Measurements from ENCODE around the gene PSPN. TPM values are rescaled to one million over a fixed set of nuclear protein-coding genes. Genes with fewer than 3 reads are reported as not detected.
A peak's percentile ranks its signal among the peaks of the same experiment; 100 is the strongest.

Gene PSPN
- total and polyA plus RNA-seq, 9 of the 15 experiments (the other 6 are each of a cell fraction or from before 2014, with no cell fraction given) = 0.21 to 1.1 (median 0.58) TPM

GRCh38 chr19:6414793-6415590 lies 39.3 kb upstream of the PSPN start:
- H4K20me1 ChIP-seq (replicated peaks; ENCODE audit: control insufficient read depth, insufficient read depth, low read length) = peaks cover 16% of the 10 kb centered on the region; the same call in 1 of the 2 replicates
- H3K36me3 ChIP-seq (ENCODE audit: control insufficient read depth, insufficient read depth, low read length) = peaks cover 66% of the 10 kb centered on the region; the same call in 2 of the 3 replicates
- no peaks in the 10 kb centered on the region for H3K9me1 ChIP-seq (ENCODE audit: control insufficient read depth, insufficient read depth, low read length)
- FAIRE-seq = no peak
- H3K79me2 ChIP-seq (ENCODE audit: control insufficient read depth, insufficient read depth, low read length) = peaks cover 13% of the 10 kb centered on the region
- no peak overlapping the region for H2AFZ ChIP-seq (ENCODE audit: low read depth, low read length)
- POLR2A ChIA-PET = interaction anchor here (0.6 to 1.0 kb wide), 4 partner anchors 8 to 157 kb away, joined by 3 to 4 read pairs (median 4); partner anchors contain the start of genes ALKBH7 and KHSRP
- no TSS peak for BruUV-seq (replicated peaks)
- 92% methylated on average over 28 of the region's 47 CpGs for WGBS (ENCODE audit: insufficient coverage, low coverage, missing lambda C conversion rate)
- no peak overlapping the region for H3K4me2 ChIP-seq (ENCODE audit: insufficient read depth, low read length)
- no peaks in the 10 kb centered on the region for H3K27me3 ChIP-seq (ENCODE audit: control insufficient read depth in 2 of 2, insufficient read depth in 2 of 2, low read length in 2 of 2)
- H3K4me1 ChIP-seq (replicated peaks in 1 of 2; ENCODE audit: control insufficient read depth in 2 of 2, insufficient read depth in 2 of 2, low read length in 2 of 2) = peaks cover 0 to 54% of the 10 kb centered on the region in 2 experiments; a peak in 2 of 5 replicates
- intact Hi-C loops (cut with micrococcal nuclease) (no loop called here), in situ Hi-C loops (cut with MboI) (no loop called here)
- no peak overlapping the region for H3K4me3 ChIP-seq
- H3K9ac ChIP-seq (ENCODE audit: insufficient read depth in 1 of 2, low read depth in 2 of 2, low read length in 2 of 2) = no peak overlapping the region
- no peak overlapping the region for H3K27ac ChIP-seq (ENCODE audit: extremely low read depth, low read depth, low read length)
- peak in 1 of 4 experiments; percentile 27 for DNase-seq (ENCODE audit: extremely low read depth in 1 of 4, low spot score in 3 of 4)
- H3K9me3 ChIP-seq (replicated peaks; ENCODE audit: control insufficient read depth, insufficient read depth, low read depth, low read length) = no peaks in the 10 kb centered on the region
- CTCF ChIA-PET (ENCODE audit: low intra/inter-chr PET ratio) = no interaction called here
- no peak for ATAC-seq
- no peak for TF ChIP-seq SREBF2 (CRISPR knock-in tag; IDR thresholded peaks at IDR 0.05)
- 0 out of 6 replicates have a peak, but pooled peaks of 1 of the 3 experiments have one; percentile 9 for TF ChIP-seq CTCF (IDR thresholded peaks at IDR 0.05 in 2 of 3, conservative IDR thresholded peaks at IDR 0.05 in 1 of 3; ENCODE audit: insufficient read depth in 2 of 3, low read depth in 1 of 3, low read length in 3 of 3)
- no peak for TF ChIP-seq ZNF174 (CRISPR knock-in tag; IDR thresholded peaks at IDR 0.05)
- no peak for TF ChIP-seq HMG20A (CRISPR knock-in tag; conservative IDR thresholded peaks at IDR 0.05)
- peak; percentile 30; the same call in 1 of the 2 replicates for TF ChIP-seq ZBTB33 (CRISPR knock-in tag; IDR thresholded peaks at IDR 0.05)
- peak; percentile 36; the same call in 1 of the 2 replicates for TF ChIP-seq EGR1 (conservative IDR thresholded peaks at IDR 0.05)
- no peak for TF ChIP-seq PBX2 (CRISPR knock-in tag; IDR thresholded peaks at IDR 0.05; ENCODE audit: low read depth)
- no peak for TF ChIP-seq PBX2 (tag; conservative IDR thresholded peaks at IDR 0.05; ENCODE audit: low read depth)
- TF ChIP-seq KLF16 (IDR thresholded peaks at IDR 0.05) = no peak
- TF ChIP-seq POLR2AphosphoS5 (IDR thresholded peaks at IDR 0.05; ENCODE audit: control insufficient read depth, insufficient read depth, low read depth, low read length) = 0 out of 2 replicates have a peak, but pooled peaks have one; percentile 19
- no peak for TF ChIP-seq ZNF444 (CRISPR knock-in tag; IDR thresholded peaks at IDR 0.05)
- no peak for TF ChIP-seq BMI1 (IDR thresholded peaks at IDR 0.05; ENCODE audit: low read length)
- no peak for TF ChIP-seq ZNF766 (CRISPR knock-in tag; conservative IDR thresholded peaks at IDR 0.05)
